Posterior vena cava (tissue), 2 donors: ENCODE results near the gene MICALL2. TPM values are rescaled to one million over a fixed set of nuclear protein-coding genes. Genes with fewer than 3 reads are reported as not detected.

ENCODE experiments used
- DNase-seq: peaks from one replicate; pipeline ENCODE4 v3.0.0-alpha.2; 2020; ENCODE audit warnings: low spot score
- intact Hi-C, 2 donors: fragments of 100-400 bp; cut with DNase I; formaldehyde crosslinking; loops; one replicate each; pipeline versions ENCODE4 v1.14.1 to v1.14.2; 2022 to 2023
- total RNA-seq, 2 donors: library from RNA; stranded (reverse); fragmentation: NEBNext Ultra II Directional; extraction: Animal tissue kit (Norgen Biotek cat#: 25700); gene quantifications; one replicate each; pipeline ENCODE4 v1.2.1, GENCODE V29; 2021
- donor health status: DM: yes; HTN: yes; CAD: no.
- donor health status: DM: yes; HTN: yes; CAD: no.

The MICALL2 gene
- total RNA-seq, 2 donors from 2014 or later = 33.3 to 38.5 TPM

DNA sequence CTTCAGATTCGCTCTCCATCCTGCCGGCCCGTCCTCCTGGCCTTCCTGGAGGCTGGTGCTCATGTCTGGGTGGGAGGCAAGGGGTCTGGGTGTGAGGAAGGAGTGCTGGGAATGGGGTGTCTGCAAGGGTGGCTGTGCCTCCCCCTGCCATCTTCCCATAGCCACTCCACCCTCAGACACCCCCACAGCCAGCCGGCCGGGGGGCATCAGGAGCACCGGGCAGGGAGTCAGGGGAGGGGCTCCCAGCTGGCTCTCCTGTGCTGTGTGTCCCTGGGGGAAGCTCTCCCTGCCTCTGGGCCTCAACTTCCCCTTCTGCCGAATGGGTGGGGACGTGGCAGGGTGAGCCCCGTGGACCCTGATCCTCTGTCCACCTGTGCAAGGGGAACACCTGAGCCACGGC lies 18.6 kb downstream of the MICALL2 start:
- intact Hi-C loops = no loop called here
- DNase-seq = no peak

DNA sequence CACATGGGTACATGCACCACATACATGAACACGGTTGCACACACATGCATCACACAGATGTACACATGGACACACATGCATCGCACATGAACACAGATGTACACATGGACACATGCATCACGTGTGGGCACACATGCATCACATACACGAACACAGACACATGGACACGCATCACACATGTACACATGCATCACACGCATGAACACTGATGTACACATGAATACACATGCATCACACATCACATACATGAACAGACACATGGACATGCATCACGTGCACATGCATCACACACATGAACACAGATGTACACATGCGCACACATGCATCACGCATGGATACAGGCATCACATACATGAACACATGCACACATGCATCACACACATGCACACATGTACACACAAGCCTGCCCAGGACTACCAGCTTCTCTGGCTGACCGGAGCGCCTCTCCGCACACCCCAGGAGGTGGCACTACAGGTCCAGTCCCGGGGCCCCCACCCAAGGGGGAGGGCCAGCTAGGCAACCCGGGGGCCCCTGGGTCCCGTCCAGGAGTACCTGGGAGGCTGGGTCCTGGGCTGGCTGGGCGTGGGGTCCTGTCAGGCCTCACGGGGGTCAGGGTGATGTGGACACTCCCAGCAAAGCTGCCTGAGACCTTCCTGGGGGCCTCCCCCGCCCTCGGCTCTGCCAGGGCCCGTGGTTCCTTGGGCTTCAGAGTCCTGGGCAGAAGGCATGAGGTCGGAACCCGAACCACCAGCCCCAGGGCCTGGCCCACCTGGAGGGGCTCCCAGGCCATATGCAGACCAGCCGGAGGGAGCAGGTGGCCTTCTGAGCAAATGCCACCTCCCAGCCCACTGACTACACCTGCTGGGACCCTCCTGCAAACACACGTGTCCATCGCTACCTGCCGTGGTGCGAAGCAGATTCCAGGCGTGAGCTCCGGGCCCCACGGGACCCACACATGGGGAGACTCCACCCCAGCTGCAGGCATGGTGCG lies 19.6 kb downstream of the MICALL2 start:
- no peak for DNase-seq
- intact Hi-C loops = no loop called here

- intact Hi-C loops = no loop called here
- no peak for DNase-seq
Measured at GRCh38 chr7:1438821-1439220, 20.4 kb downstream of the MICALL2 start.

- no peak for DNase-seq
- intact Hi-C loops = no loop called here
Measured at GRCh38 chr7:1438208-1438607, 21.1 kb downstream of the MICALL2 start.

DNA sequence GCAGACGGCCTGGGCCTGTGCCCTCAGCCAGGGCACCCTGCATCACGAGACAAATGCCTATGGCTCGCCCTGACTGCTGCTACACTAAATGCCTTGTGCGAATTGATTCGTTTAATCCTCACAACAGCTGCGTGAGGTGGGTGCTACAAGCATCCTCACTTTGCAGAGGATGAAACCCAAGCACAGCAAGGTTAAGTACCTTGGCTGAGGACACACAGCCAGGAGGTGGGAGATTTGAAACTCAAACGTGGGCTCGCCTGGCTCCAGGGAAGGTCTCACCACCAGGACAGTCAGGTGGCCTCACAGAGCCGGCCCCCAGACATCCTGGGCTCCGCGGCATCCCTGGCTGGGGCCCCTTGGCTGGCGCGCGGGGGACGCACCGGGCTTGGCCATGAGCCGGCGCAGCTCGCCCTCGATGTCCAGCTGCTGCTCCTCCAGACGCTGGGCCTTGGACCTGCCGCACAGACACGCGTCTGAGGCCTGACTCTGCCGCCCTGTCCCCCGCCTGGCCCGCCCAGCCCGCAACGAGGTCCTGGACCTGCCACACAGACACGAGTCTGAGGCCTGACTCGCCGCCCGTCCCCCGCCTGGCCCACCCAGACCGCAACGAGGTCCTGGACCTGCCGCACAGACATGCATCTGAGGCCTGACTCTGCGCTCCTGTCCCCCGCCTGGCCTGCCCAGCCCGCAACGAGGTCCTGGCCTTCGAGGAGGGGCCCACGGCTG lies 22.0 kb downstream of the MICALL2 start:
- DNase-seq = no peak
- intact Hi-C loops = no loop called here

DNA sequence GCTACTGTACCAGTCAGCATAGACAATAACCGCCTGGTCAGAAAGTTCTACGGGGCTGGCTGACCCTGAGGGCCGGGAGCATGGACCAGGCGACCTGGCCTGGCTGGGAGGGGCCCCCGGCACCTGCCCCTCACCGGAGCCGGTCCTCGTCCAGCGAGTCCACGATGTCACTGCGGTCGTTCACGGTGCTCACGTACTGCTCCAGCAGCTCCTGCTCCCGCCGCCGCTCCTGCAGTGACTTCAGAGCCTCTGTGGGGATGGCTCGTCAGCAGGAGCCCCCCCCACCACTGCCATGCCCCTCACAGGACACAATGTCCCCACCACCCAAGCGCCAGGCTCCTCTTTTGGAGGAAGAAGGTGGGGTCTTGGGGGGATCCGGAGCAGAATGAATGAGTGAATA lies 22.7 kb downstream of the MICALL2 start:
- intact Hi-C loops = no loop called here

DNA sequence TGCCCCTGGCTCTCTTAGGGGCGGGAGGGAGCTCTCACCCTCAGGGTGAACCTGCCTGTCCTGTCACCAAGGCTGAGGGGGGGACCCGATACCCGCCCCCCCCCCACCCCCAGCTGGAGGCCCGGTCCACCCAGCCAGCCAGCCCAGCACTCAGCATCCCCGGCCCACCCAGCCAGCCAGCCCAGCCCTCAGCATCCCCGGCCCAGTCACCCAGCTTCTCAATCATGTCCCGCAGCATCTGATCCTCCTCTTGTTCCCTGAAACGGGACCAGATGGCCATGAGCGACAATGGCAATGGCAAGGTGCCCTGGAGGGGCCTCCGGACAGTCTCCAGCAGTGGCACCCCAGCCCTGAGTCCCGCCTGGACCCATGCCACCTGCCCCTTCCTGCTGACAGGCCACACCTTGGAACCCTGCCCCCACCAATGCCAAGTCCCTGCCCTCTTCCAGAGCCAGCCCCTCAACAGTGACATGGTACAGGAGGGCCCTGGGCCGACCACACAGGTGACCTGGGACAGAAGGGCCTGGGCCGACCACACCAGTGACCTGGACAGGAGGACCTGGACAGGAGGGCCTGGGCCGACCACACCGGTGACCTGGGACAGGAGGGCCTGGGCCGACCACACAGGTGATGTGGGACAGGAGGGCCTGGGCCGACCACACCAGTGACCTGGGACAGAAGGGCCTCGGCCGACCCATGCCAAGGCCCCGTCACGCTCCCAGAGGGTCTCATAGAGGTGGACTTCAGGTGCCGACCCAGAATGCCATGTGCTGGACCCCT lies 24.2 kb downstream of the MICALL2 start:
- intact Hi-C loops = loop anchor here in 1 of 2 donors (5.0 kb wide), 1 partner anchor 37 kb away; no protein-coding TSS in a partner anchor
- DNase-seq = no peak

More for the DNA sequence above, 22.7 kb downstream of the MICALL2 start:
- no peak for DNase-seq

DNA sequence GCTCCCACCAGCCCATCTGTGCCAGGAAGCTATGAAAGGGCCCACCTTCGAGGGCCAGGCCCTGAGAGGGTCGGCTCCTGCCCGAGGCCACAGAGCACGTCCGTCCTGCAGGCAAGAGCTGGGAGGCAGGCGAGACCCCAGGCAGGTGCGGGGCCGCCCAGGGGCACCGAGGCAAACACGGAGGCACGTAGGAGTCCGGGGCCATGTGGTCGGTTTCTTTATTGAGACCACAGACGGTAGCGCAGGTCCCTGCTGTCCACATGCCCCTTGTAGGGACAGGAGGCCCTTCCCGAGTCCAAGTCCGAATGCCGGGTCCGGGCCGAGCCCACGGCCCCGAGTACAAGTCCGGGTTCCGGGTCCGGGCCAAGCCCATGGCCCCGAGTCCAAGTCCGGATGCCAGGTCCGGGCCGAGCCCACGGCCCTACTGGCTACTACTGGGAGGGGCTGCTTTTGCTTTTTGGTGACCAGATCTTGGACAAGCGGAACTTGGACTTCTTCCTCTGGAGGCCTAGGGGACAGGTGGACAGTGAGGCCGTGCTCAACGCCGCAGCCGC lies 25.0 kb downstream of the MICALL2 start:
- DNase-seq = no peak
- intact Hi-C loops = loop anchor here in 1 of 2 donors (5.0 kb wide), 1 partner anchor 38 kb away; no protein-coding TSS in a partner anchor

DNA sequence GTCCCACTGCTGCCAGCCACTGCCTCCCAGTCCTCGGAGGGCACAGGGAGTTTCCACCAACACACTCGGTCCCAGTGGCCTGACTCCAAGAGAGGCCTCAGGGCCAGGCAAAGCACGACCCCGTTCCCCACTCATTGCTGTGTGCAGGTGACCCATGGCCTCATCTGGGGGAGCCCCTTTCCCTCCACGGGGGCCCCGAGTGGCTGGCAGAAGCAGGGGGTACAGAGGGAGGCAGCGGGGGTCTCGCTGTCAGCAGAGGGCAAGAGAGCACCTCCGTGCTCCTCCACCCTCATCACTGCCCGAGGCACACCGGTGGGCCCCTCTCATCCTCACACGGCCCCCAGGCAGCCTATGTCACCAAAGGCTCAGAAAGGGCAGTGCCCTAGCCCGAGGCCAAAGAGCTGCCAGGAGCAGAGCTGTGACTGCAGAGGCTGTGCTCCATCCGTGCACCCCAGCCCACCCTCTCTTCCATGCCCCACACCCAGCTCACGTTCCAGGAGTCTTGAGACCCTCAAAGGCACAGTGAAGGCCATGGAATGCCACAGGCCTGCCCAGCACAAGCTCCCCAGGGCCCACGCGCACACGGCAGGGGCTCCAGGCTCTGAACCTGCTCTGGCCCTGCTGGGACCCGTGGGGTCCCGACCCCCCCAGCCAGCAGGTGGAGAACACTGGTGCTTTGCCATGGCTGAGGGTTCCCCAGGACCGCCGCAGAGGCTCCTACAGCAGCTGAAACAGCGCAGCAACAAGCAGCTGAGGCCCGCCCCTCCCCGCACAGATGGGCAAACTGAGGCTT lies 25.9 kb downstream of the MICALL2 start:
- no peak for DNase-seq
- intact Hi-C loops = loop anchor here in 1 of 2 donors (5.0 kb wide), 1 partner anchor 39 kb away; no protein-coding TSS in a partner anchor

DNA sequence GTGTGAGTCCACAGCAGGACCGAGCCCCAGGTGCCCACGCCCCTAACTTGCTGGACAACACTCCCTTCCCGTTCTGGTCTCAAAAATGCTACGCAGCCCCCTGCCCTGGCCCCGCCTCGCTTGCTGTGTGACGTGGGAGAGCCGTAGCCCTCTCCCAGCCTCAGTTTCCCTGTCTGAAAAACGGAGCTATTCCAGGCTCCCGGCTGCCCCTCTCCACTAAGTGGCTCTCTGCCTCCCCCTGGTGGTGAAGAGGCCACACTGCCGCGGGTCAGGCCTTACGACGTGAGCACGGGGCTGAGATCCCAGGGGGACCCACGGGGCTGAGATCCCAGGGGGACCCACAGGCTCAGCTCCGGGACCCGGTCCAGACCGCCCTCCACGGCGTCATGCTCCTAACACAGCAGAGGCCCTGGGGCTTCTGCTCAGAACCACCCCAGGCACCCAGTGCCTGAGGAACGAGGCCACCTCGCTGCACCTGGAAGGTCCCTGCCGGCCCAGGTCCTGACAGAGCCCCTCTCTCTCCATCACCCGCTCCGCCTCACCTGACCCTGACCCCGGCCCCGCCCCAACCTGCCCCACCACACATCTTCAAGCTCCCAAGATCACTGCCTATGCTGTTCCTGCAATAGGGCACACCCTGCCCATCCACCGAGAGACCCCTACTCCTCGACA lies 26.7 kb downstream of the MICALL2 start:
- DNase-seq = peak; percentile 93
- intact Hi-C loops = loop anchor here in 1 of 2 donors (5.0 kb wide), 1 partner anchor 40 kb away; no protein-coding TSS in a partner anchor

- intact Hi-C loops = loop anchor here in 1 of 2 donors (5.0 kb wide), 1 partner anchor 40 kb away; no protein-coding TSS in a partner anchor
Measured at GRCh38 chr7:1431634-1432380, 27.5 kb downstream of the MICALL2 start.

GRCh38 chr7:1431226-1431625 lies 28.0 kb downstream of the MICALL2 start:
- no peak for DNase-seq
- intact Hi-C loops = loop anchor here in 1 of 2 donors (5.0 kb wide), 1 partner anchor 41 kb away; no protein-coding TSS in a partner anchor

More at GRCh38 chr7:1431634-1432380, 27.5 kb downstream of the MICALL2 start:
- DNase-seq = no peak

- DNase-seq = no peak
- intact Hi-C loops = loop anchor here in 1 of 2 donors (5.0 kb wide), 1 partner anchor 42 kb away; no protein-coding TSS in a partner anchor
Measured at GRCh38 chr7:1430056-1430845, 29.0 kb downstream of the MICALL2 start.

- no peak for DNase-seq
- intact Hi-C loops = no loop called here
Measured at GRCh38 chr7:1428941-1429501, 30.2 kb downstream of the MICALL2 start.

- intact Hi-C loops = no loop called here
- DNase-seq = no peak
Measured at GRCh38 chr7:1427064-1427657, 32.1 kb downstream of the MICALL2 start.
